Hepatocyte (in vitro differentiated cells): Measurements from ENCODE around the gene OSBP2.

Experiments
- EZH2 ChIP-seq: fragments of 200-600 bp; sonication (generic); IDR thresholded peaks from 2 replicates; pipeline ENCODE4 v1.6.1; 2016; ENCODE audit warnings: antibody characterized with exemption, mild to moderate bottlenecking, borderline replicate concordance
- TF ChIP-seq, protein P1 (sequence below): fragments of 200-600 bp; sonication (generic); IDR thresholded peaks from 2 replicates; pipeline ENCODE4 v1.5.1; 2016; ENCODE audit warnings: antibody characterized with exemption, mild to moderate bottlenecking; ENCODE audit not compliant: poor library complexity

DNA sequence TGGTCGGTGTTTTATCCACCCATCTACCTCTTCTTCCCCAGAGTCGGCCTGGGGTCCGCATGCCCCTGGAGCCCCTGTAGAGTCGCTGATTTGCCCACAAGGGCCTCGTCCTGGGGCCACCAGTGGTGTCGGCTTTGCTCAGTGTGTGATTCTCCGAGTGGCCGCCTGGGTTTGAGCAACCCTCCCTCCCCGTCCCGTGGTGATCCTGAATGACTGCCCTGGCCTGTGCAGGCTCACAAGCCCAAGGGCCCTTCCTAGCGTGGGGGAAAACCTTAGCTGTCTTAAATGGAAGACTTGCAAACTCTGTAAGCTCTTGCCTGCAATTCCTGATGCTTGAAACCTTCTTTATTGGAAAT lies 128.3 kb downstream of the OSBP2 start:
- TF ChIP-seq, protein P1, sequence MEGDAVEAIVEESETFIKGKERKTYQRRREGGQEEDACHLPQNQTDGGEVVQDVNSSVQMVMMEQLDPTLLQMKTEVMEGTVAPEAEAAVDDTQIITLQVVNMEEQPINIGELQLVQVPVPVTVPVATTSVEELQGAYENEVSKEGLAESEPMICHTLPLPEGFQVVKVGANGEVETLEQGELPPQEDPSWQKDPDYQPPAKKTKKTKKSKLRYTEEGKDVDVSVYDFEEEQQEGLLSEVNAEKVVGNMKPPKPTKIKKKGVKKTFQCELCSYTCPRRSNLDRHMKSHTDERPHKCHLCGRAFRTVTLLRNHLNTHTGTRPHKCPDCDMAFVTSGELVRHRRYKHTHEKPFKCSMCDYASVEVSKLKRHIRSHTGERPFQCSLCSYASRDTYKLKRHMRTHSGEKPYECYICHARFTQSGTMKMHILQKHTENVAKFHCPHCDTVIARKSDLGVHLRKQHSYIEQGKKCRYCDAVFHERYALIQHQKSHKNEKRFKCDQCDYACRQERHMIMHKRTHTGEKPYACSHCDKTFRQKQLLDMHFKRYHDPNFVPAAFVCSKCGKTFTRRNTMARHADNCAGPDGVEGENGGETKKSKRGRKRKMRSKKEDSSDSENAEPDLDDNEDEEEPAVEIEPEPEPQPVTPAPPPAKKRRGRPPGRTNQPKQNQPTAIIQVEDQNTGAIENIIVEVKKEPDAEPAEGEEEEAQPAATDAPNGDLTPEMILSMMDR: no peak
- TF ChIP-seq EZH2: no peak
